Measurements from ENCODE around the gene TEX29.

Gene TEX29

DNA sequence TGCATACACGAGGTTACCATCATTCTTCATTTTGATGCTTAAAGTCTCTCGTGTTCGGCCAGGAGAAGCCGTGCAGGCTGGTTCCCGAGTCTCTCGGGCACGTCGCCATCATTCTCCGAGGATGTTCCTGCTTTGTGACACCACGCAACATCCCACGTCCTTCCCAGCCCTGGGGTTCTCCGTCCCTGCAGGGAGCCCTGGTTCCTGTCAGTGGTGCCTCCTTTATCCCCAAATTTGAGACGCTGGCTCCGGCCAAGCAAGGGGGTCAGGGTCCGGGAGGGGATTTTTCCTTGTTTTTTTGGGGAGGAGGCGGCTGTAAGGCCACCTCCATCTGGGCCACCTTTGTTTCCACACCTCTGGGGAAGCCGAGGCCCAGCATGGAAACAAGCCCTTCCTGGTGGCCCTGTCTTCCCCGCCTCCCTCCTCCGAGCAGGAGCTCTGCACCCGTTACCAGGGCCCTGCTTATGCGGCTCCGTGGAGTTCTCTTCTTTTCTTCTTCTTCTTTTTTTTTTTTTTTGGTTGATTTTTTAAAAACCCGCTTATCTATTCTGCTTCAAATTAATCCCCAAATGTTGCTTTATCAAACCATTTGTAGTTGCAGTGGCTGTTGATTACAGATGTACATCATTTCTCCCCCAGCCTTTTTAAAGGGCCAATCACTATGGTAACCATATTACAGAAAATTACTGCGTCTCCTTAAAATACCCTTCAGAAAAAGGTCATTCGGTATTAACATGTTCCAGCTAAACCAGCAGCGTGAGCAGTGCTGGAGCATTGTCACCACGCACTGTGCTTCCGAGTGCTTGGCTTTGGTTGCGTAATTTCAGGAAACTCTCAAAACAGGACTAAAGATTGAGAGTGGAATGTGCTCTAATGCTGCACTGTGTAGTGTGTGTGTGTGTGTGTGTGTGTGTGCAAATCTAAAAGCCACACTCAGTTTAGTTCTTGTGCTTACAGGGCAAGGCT, 50.4 kb downstream of the TEX29 start:
- H3K4me3 ChIP-seq (ENCODE audit: low read depth, low read length) = no peak overlapping the region
- no peak for DNase-seq (ENCODE audit: low read depth)
- in situ Hi-C loops (cut with HindIII; ENCODE audit: low sequenced_read_pairs) = no loop called here
- TF ChIP-seq, protein P1, sequence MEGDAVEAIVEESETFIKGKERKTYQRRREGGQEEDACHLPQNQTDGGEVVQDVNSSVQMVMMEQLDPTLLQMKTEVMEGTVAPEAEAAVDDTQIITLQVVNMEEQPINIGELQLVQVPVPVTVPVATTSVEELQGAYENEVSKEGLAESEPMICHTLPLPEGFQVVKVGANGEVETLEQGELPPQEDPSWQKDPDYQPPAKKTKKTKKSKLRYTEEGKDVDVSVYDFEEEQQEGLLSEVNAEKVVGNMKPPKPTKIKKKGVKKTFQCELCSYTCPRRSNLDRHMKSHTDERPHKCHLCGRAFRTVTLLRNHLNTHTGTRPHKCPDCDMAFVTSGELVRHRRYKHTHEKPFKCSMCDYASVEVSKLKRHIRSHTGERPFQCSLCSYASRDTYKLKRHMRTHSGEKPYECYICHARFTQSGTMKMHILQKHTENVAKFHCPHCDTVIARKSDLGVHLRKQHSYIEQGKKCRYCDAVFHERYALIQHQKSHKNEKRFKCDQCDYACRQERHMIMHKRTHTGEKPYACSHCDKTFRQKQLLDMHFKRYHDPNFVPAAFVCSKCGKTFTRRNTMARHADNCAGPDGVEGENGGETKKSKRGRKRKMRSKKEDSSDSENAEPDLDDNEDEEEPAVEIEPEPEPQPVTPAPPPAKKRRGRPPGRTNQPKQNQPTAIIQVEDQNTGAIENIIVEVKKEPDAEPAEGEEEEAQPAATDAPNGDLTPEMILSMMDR (IDR thresholded peaks at IDR 0.05; ENCODE audit: low read depth, low read length, missing control alignments) = no peak

DNA sequence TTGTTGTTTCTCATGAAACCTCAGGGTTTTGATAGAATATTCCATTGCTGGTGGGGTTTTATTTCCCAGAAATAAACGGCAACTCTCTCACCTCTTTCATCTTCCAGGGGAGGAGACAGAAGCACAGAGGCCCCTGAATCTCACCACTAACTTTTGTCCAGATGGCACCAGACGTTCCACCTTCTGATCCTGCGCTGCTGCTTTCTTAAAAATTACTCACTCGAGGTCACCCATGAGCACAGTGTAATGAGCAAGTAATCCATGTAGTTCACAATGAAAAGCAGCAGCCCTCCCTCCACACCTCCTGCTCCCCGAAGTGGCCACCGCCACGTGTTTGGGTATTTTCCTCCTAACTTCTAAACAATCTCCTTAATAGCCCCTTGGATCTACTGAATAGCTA, 51.3 kb downstream of the TEX29 start:
- H3K4me3 ChIP-seq (ENCODE audit: low read depth, low read length) = no peak overlapping the region
- in situ Hi-C loops (cut with HindIII; ENCODE audit: low sequenced_read_pairs) = no loop called here
- DNase-seq (ENCODE audit: low read depth) = no peak
- TF ChIP-seq, protein P1 (IDR thresholded peaks at IDR 0.05; ENCODE audit: low read depth, low read length, missing control alignments) = no peak

DNA sequence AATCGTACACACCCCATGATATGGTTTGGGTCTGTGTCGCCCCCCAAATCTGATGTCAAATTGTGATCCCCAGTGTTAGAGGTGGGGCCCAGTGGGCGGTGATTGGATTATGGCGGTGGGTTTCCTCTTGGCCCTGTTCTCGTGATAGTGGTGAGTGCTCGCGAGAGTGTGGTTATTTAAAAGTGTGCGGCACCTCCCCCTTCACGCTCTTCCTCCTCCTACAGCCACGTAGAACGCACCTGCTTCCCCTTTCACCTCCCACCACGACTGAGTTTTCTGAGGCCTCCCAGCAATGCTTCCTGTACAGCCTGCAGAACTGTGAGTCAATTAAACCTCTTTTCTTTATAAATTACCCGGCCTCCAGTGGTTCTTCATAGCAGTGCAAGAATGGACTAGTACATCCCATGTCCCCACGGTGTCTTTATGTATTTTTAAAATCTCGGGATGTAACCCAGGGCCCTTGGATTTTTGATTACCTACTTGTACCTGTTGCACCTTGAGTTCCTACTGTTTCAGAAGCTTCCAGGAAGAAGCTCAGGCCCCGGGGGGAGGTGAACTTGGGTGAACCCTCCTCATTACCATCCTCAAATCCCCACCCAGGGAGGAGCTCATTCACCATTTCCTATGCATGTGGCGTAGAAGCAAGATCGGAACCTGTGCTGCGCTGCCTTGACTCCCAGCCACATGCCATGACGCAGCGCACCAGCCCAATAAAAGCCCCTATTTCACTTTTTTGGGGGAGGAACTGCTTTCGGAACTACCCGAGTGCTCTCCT, 52.4 kb downstream of the TEX29 start:
- no peak for DNase-seq (ENCODE audit: low read depth)
- H3K4me3 ChIP-seq (ENCODE audit: low read depth, low read length) = no peak overlapping the region
- in situ Hi-C loops (cut with HindIII; ENCODE audit: low sequenced_read_pairs) = no loop called here
- TF ChIP-seq, protein P1 (IDR thresholded peaks at IDR 0.05; ENCODE audit: low read depth, low read length, missing control alignments) = no peak

DNA sequence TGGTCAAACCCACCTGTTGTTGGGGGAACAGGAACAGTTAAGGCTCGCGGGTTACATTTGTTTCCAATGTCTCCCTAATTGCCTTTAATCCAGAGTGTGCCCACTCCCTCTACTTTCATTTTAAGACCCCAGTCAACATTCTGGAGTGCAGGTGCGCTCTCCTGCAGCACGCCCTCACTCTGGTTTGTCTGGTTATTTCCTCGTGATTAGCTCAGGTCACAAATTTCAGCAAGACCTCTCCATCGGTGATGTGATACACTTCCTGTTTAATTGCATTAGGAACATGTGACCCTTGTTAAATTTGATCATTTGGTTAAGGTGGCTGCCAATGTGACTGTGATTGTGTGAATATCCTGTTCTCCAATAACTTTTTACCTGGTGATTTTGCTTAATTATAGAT, 53.0 kb downstream of the TEX29 start:
- in situ Hi-C loops (cut with HindIII; ENCODE audit: low sequenced_read_pairs) = no loop called here
- TF ChIP-seq, protein P1 (IDR thresholded peaks at IDR 0.05; ENCODE audit: low read depth, low read length, missing control alignments) = no peak

DNA sequence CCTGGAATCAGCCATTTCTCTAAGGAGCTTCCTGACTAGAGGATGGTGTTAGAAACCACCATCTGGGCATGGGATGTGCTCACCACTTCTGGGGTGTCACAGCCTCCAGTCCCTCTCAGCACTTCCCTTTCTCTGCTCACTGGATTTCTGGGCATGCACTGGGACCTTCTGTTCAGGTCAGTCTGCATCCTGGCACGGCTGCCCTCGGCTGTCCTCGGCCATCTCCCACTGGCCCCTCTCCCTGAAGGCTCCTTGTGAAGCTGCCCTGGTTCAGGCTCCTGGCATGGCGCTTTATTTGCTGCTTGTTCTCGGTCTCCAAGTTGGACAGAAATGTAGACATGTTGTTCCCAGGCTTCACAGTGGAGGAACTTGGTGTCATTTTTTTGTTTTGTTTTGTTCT, 60.0 kb downstream of the TEX29 start:
- DNase-seq (ENCODE audit: low read depth) = no peak
- in situ Hi-C loops (cut with HindIII; ENCODE audit: low sequenced_read_pairs) = no loop called here
- no peak overlapping the region for H3K4me3 ChIP-seq (ENCODE audit: low read depth, low read length)
- TF ChIP-seq, protein P1 (IDR thresholded peaks at IDR 0.05; ENCODE audit: low read depth, low read length, missing control alignments) = no peak

More for the DNA sequence above, 53.0 kb downstream of the TEX29 start:
- H3K4me3 ChIP-seq (ENCODE audit: low read depth, low read length) = no peak overlapping the region
- no peak for DNase-seq (ENCODE audit: low read depth)

DNA sequence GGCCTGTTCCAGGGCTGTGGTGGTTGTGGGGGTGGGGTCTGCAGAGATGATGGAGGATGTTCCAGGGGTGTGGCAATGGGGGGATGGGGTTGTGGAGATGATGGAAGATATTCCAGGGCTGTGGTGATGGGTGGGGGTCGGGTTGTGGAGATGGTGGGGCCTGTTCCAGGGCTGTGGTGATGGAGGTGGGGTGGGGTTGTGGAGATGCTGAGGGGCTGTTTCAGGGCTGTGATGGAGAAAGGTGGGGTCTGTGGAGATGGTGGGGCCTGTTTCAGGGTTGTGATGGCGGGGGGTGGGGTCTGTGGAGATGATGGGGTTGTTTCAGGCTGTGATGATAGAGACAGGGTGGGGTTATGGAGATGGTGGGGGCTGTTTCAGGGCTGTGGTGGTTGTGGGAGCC, 62.0 kb downstream of the TEX29 start:
- TF ChIP-seq, protein P1 (IDR thresholded peaks at IDR 0.05; ENCODE audit: low read depth, low read length, missing control alignments) = no peak
- no peak for DNase-seq (ENCODE audit: low read depth)
- in situ Hi-C loops (cut with HindIII; ENCODE audit: low sequenced_read_pairs) = no loop called here
- H3K4me3 ChIP-seq (ENCODE audit: low read depth, low read length) = no peak overlapping the region
